Femur (tissue), 1 donor: ENCODE results near the gene MPP4.
"Not testable (repeated sequence)": the region's sequence is repeated elsewhere in the genome, so short reads cannot be mapped to it uniquely, and the experiment has no call there.

Source experiments
- DNase-seq: peaks from one replicate; pipeline ENCODE4 v3.0.0-alpha.2; 2017

Gene MPP4

GRCh38 chr2:201698588-201699226, at the start of gene MPP4:
Gene MPP4, minus strand, starts transcription at chr2:201698644. Its CDS starts 4,690 bp downstream, at chr2:201693954.
- DNase-seq: no peak

- DNase-seq: no peak
Measured at GRCh38 chr2:201746551-201746950, 48.1 kb upstream of the MPP4 start.

- DNase-seq: no peak
Measured at GRCh38 chr2:201735486-201735885, 37.0 kb upstream of the MPP4 start.

GRCh38 chr2:201734111-201734510, 35.7 kb upstream of the MPP4 start:
- no peak for DNase-seq

- no peak for DNase-seq
Measured at GRCh38 chr2:201733544-201733943, 35.1 kb upstream of the MPP4 start.

GRCh38 chr2:201730651-201731285, 32.3 kb upstream of the MPP4 start:
- DNase-seq: no peak

GRCh38 chr2:201715459-201715858, 17.0 kb upstream of the MPP4 start:
- no peak for DNase-seq

- no peak for DNase-seq
Measured at GRCh38 chr2:201712726-201713125, 14.3 kb upstream of the MPP4 start.

GRCh38 chr2:201709747-201710146, 11.3 kb upstream of the MPP4 start:
- DNase-seq: no peak

GRCh38 chr2:201709049-201709448, 10.6 kb upstream of the MPP4 start:
- DNase-seq: no peak

GRCh38 chr2:201707753-201708152, 9.3 kb upstream of the MPP4 start:
- DNase-seq: no peak

- DNase-seq: no peak
Measured at GRCh38 chr2:201707142-201707541, 8.7 kb upstream of the MPP4 start.

- DNase-seq: no peak
Measured at GRCh38 chr2:201704536-201704935, 6.1 kb upstream of the MPP4 start.

GRCh38 chr2:201701646-201702045, 3.2 kb upstream of the MPP4 start:
- no peak for DNase-seq

- DNase-seq: peak; percentile 75
Measured at GRCh38 chr2:201699416-201699815, 972 bp upstream of the MPP4 start.

GRCh38 chr2:201697899-201698298, 545 bp downstream of the MPP4 start:
- DNase-seq: no peak

GRCh38 chr2:201696151-201696659, 2.2 kb downstream of the MPP4 start:
- DNase-seq: no peak

- no peak for DNase-seq
Measured at GRCh38 chr2:201685156-201685555, 13.3 kb downstream of the MPP4 start.

GRCh38 chr2:201680743-201681142, 17.7 kb downstream of the MPP4 start:
- DNase-seq: no peak

- no peak for DNase-seq
Measured at GRCh38 chr2:201678401-201678800, 20.0 kb downstream of the MPP4 start.

GRCh38 chr2:201675454-201675853, 23.0 kb downstream of the MPP4 start:
- no peak for DNase-seq

GRCh38 chr2:201674794-201675193, 23.6 kb downstream of the MPP4 start:
- DNase-seq: no peak

- DNase-seq: no peak
Measured at GRCh38 chr2:201674298-201674697, 24.1 kb downstream of the MPP4 start.

- no peak for DNase-seq
Measured at GRCh38 chr2:201673546-201673945, 24.9 kb downstream of the MPP4 start.

- not testable (repeated sequence) for DNase-seq
Measured at GRCh38 chr2:201671205-201671604, 27.2 kb downstream of the MPP4 start.
